Measurements from ENCODE around the gene TTYH2.
"Not testable (repeated sequence)": the region's sequence is repeated elsewhere in the genome, so short reads cannot be mapped to it uniquely, and the experiment has no call there.

The TTYH2 gene

GRCh38 chr17:74262601-74263000, 49.2 kb downstream of the TTYH2 start:
- TF ChIP-seq, protein P1, sequence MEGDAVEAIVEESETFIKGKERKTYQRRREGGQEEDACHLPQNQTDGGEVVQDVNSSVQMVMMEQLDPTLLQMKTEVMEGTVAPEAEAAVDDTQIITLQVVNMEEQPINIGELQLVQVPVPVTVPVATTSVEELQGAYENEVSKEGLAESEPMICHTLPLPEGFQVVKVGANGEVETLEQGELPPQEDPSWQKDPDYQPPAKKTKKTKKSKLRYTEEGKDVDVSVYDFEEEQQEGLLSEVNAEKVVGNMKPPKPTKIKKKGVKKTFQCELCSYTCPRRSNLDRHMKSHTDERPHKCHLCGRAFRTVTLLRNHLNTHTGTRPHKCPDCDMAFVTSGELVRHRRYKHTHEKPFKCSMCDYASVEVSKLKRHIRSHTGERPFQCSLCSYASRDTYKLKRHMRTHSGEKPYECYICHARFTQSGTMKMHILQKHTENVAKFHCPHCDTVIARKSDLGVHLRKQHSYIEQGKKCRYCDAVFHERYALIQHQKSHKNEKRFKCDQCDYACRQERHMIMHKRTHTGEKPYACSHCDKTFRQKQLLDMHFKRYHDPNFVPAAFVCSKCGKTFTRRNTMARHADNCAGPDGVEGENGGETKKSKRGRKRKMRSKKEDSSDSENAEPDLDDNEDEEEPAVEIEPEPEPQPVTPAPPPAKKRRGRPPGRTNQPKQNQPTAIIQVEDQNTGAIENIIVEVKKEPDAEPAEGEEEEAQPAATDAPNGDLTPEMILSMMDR (conservative IDR thresholded peaks at IDR 0.05; ENCODE audit: low read length), result no peak
- no peak overlapping the region for H3K4me3 ChIP-seq (ENCODE audit: low read length)
- DNase-seq (ENCODE audit: low read depth), result no peak

- H3K4me3 ChIP-seq (ENCODE audit: low read length); DNase-seq (ENCODE audit: low read depth): not testable (repeated sequence)
Measured at GRCh38 chr17:74267054-74267453, 53.7 kb downstream of the TTYH2 start.

GRCh38 chr17:74267579-74267978, 54.2 kb downstream of the TTYH2 start:
- TF ChIP-seq, protein P1 (conservative IDR thresholded peaks at IDR 0.05; ENCODE audit: low read length), result no peak
- no peak overlapping the region for H3K4me3 ChIP-seq (ENCODE audit: low read length)
- DNase-seq (ENCODE audit: low read depth), result no peak

DNA sequence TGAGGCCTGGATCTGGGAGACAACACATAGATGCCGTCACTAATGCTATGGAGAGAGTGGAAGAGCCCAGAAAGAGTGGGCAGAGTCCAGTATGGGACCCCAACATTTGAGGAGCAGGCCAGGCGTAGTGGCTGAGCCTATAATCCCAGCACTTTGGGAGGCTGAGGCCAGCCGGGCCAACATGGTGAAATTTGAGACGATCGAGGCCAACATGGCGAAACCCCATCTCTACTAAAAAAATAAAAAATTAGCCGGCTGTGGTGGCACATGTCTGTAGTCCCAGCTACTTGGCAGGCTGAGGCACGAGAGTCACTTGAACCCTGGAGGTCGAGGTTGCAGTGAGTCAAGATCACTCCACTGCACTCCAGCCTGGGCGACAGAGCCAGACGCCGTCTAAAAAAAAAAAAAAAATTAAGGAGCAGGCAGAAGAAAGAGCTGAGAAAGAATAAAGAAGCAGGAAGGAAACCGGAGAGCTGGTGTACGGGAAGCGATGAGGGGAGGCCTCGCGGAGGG, 54.7 kb downstream of the TTYH2 start:
- DNase-seq (ENCODE audit: low read depth), result no peak
- no peak overlapping the region for H3K4me3 ChIP-seq (ENCODE audit: low read length)
- TF ChIP-seq, protein P1 (conservative IDR thresholded peaks at IDR 0.05; ENCODE audit: low read length), result no peak

GRCh38 chr17:74268558-74268957, 55.2 kb downstream of the TTYH2 start:
- DNase-seq (ENCODE audit: low read depth), result no peak
- TF ChIP-seq, protein P1 (conservative IDR thresholded peaks at IDR 0.05; ENCODE audit: low read length), result no peak

GRCh38 chr17:74270333-74270732, 57.0 kb downstream of the TTYH2 start:
- no peak for DNase-seq (ENCODE audit: low read depth)
- H3K4me3 ChIP-seq (ENCODE audit: low read length), result no peak overlapping the region
- TF ChIP-seq, protein P1 (conservative IDR thresholded peaks at IDR 0.05; ENCODE audit: low read length), result no peak

More at GRCh38 chr17:74268558-74268957, 55.2 kb downstream of the TTYH2 start:
- no peak overlapping the region for H3K4me3 ChIP-seq (ENCODE audit: low read length)

GRCh38 chr17:74271281-74271680, 57.9 kb downstream of the TTYH2 start:
- no peak for DNase-seq (ENCODE audit: low read depth)
- TF ChIP-seq, protein P1 (conservative IDR thresholded peaks at IDR 0.05; ENCODE audit: low read length), result no peak
- no peak overlapping the region for H3K4me3 ChIP-seq (ENCODE audit: low read length)

Data from AG10803 (cell line).